NCI-H2171 (cell line): ENCODE measurements around the gene CD300C.
"Not testable (repeated sequence)": the region's sequence is repeated elsewhere in the genome, so short reads cannot be mapped to it uniquely, and the experiment has no call there.

ENCODE experiments used
- DNase-seq: peaks from one replicate; lab custom pipeline; 2025; lab: John Stamatoyannopoulos, UW

CD300C gene

GRCh38 chr17:74561586-74561985, 15.7 kb upstream of the CD300C start:
- no peak for DNase-seq

GRCh38 chr17:74558882-74559519, 13.1 kb upstream of the CD300C start:
- DNase-seq = no peak

GRCh38 chr17:74558402-74558801, 12.5 kb upstream of the CD300C start:
- not testable (repeated sequence) for DNase-seq

GRCh38 chr17:74555427-74555940, 9.6 kb upstream of the CD300C start:
- no peak for DNase-seq

GRCh38 chr17:74554909-74555308, 9.0 kb upstream of the CD300C start:
- DNase-seq = no peak

- DNase-seq = no peak
These were observed 6.1 kb upstream of the CD300C start for GRCh38 chr17:74552037-74552436.

GRCh38 chr17:74550602-74551001, 4.7 kb upstream of the CD300C start:
- DNase-seq = no peak

- no peak for DNase-seq
These were observed 3.4 kb upstream of the CD300C start for GRCh38 chr17:74549343-74549742.

GRCh38 chr17:74547736-74548135, 1.8 kb upstream of the CD300C start:
- DNase-seq = no peak

- no peak for DNase-seq
These were observed 1.3 kb upstream of the CD300C start for GRCh38 chr17:74547264-74547663.

- no peak for DNase-seq
These were observed 671 bp upstream of the CD300C start for GRCh38 chr17:74546586-74546985.

- DNase-seq = no peak
These were observed 698 bp downstream of the CD300C start for GRCh38 chr17:74544991-74545842.

GRCh38 chr17:74543891-74544760, 1.8 kb downstream of the CD300C start:
- no peak for DNase-seq

- no peak for DNase-seq
These were observed 2.5 kb downstream of the CD300C start for GRCh38 chr17:74543406-74543805.

- DNase-seq = no peak
These were observed 3.1 kb downstream of the CD300C start for GRCh38 chr17:74542727-74543383.

GRCh38 chr17:74542166-74542565, 3.7 kb downstream of the CD300C start:
- no peak for DNase-seq

GRCh38 chr17:74541176-74542111, 4.5 kb downstream of the CD300C start:
- no peak for DNase-seq

- no peak for DNase-seq
These were observed 6.6 kb downstream of the CD300C start for GRCh38 chr17:74539281-74539820.

GRCh38 chr17:74536890-74537289, 9.0 kb downstream of the CD300C start:
- no peak for DNase-seq

- DNase-seq = no peak
These were observed 13.8 kb downstream of the CD300C start for GRCh38 chr17:74532115-74532514.
